ENCODE data around the gene TMEM150A.
A peak's percentile ranks its signal among the peaks of the same experiment; 100 is the strongest.
"Not testable (repeated sequence)": the region's sequence is repeated elsewhere in the genome, so short reads cannot be mapped to it uniquely, and the experiment has no call there.

TMEM150A gene, protein sequence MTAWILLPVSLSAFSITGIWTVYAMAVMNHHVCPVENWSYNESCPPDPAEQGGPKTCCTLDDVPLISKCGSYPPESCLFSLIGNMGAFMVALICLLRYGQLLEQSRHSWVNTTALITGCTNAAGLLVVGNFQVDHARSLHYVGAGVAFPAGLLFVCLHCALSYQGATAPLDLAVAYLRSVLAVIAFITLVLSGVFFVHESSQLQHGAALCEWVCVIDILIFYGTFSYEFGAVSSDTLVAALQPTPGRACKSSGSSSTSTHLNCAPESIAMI

GRCh38 chr2:85602476-85603234 is at the start of gene TMEM150A:
TSS of gene TMEM150A (minus strand) at chr2:85602698. CDS start at chr2:85601948, 750 bp downstream.
- peak; percentile 97 for DNase-seq

DNA sequence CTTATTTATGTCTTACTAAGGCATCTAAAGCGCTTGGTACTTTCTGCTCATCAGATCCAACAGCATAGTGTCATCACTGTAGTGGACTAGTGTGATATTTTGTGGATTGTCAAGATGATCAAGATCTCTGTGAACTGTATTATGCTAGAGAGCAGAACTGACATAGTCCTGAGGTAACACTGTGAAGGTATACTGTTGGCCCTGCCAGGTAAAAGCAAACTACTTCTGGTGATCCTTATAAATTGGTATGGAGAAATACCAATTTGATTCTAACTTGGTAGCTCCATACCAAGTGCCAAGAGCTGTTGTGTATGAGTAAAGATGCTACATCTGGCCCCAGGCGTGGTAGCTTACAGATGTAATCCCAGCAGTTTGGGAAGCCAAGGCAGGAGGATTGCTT is 49.6 kb upstream of the TMEM150A start:
- DNase-seq = no peak

GRCh38 chr2:85651097-85651496 is 48.6 kb upstream of the TMEM150A start:
- DNase-seq = no peak

DNA sequence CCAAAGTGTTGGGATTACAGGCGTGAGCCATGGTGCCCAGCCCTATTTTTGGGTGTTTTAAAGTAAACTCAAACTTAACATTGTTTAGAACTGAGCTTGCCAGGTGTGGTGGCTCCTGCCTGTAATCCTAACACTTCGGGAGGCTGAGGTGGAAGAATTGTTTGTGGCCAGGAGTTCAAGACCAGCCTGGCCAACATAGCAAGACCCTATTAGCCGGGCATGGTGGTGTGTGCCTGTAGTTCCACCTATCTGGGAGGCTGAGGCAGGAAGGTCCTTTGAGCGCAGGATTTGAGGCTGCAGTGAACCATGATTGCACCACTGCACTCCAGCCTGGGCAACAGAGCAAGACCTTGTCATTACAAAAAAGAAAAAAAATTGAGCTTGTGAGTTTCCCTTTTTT is 48.0 kb upstream of the TMEM150A start:
- no peak for DNase-seq

- no peak for DNase-seq
Observed at GRCh38 chr2:85649201-85650190, 47.0 kb upstream of the TMEM150A start.

DNA sequence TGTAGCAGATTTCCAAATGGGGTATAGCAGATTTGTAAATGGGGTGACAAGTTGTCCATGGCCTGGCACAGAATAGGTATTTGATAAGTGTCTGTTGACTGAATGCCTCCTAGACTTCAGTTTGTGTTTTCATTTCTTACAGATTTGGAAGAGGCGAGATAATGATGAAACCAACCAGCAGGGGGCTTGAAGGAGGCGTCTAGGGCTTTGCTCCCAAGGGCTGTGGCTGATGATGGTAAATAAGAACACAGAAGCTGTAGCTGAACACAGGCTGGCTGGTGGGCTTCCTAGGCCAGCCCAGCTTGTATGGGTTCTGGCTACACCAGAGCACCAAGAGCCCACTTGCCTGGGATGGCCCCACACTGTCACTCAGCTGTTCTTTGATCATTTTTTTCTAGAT is 46.1 kb upstream of the TMEM150A start:
- peak; percentile 79 for DNase-seq

GRCh38 chr2:85647823-85648526 is 45.5 kb upstream of the TMEM150A start:
- no peak for DNase-seq

DNA sequence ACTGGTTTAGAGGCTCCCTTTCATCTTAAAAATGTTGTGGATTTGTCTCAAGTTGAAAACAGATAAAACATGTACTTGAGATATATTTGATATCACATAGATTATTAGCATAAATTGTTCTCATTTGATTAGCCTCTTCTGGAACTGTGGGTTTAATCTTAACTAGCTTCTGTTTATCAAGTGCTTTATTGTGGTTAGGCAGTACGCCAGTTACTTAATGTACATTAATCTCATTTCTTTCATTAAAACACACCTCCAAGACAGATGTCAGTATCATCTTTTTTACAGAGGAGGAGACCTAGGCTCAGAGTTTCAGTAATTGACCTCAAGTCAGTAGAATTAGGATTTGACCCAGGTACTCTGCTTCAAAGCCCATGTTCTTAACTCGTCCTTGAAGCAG is 43.7 kb upstream of the TMEM150A start:
- DNase-seq = peak; percentile 61

- no peak for DNase-seq
Observed at GRCh38 chr2:85644909-85645308, 42.4 kb upstream of the TMEM150A start.

- no peak for DNase-seq
Observed at GRCh38 chr2:85642725-85643124, 40.2 kb upstream of the TMEM150A start.

GRCh38 chr2:85635636-85636035 is 33.1 kb upstream of the TMEM150A start:
- no peak for DNase-seq

- no peak for DNase-seq
Observed at GRCh38 chr2:85635011-85635410, 32.5 kb upstream of the TMEM150A start.

DNA sequence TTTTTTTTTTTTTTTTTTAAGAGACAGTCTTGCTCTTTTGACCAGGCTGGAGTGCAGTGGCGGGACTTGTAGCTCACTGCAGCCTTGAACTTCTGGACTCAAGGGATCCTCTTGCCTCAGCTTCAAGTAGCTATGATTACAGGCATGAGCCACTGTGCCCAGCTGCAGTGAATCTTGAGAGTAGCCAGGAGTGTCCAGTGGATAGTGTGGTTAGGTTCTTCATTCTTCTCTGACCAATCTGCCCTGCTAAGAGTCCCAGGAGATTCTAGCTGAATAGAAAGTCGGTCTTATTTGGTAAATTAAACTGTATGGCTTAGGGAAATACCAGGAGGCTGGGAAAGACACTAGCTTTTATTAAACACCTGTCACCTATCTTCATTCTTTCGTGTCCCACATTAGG is 28.8 kb upstream of the TMEM150A start:
- no peak for DNase-seq

DNA sequence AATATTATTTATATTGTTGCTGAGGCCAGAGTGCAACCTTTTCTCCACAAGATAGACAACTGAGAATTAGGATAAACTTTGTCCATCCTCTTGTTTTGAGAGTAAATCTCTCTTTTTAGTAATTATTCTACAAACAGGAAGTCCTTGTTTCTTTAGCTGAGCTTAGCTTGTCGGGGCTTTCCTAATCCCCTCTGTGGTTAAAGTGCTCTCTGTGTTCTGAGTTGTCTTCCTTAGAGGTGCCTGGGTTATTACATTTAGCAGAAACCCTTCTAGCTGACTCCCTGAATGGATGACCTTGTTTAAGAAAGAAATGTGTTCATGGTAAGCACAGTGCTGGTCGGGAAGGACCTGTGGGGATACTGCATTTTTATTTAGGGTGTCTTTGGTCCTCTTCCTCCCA is 26.2 kb upstream of the TMEM150A start:
- no peak for DNase-seq

DNA sequence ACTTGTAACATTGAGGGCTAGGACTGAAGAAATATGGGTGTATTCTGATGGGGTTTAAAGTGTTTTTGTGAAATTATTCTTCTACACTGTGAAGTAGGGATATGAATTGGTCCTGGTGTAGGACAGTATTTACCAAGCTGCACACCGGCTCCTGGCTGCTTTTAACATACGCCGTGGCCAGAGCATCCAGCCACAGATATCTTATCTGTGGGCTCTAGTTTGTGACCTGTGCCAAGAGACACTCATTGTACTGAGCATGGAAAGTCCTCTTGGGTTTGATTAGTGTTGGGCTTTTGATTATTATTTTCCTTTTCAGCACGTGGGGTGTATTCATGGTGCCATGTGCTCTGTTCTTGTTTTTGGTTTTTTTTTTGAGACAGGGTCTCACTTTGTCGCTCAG is 21.5 kb upstream of the TMEM150A start:
- DNase-seq = no peak

- DNase-seq = no peak
Observed at GRCh38 chr2:85621338-85621737, 18.8 kb upstream of the TMEM150A start.

DNA sequence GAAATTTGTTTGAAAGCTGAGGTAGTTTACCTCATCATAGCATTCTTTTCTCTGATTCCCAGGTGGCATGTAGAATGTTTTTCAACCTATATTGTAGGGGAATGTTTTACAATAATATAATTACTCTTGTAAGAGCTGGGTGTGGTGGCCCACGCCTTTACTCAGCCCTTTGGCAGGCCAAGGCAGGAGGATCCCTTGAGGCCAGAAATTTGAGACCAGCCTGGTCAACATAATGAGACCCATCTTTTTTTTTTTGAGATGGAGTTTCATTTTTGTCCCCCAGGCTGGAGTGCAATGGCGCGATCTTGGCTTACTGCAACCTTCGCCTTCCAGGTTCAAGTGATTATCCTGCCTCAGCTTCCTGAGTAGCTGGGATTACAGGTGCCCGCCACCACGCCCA is 17.1 kb upstream of the TMEM150A start:
- DNase-seq = no peak

DNA sequence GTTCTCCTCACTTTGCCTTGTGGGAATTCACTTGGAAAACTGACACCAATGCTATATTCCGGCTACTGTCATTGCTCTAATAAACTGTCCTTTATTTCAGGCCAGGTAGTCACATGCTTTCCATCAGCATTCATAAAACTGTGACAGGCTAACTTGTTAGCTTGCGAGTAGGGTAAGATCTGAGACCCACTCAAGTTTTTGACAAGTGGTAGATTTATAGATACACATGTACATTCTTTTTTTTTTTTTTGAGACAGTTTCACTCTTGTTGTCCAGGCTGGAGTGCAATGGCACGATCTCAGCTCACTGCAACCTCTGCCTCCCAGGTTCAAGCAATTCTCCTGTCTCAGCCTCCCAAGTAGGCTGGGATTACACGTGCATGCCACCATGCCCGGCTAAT is 15.2 kb upstream of the TMEM150A start:
- not testable (repeated sequence) for DNase-seq

- DNase-seq = no peak
Observed at GRCh38 chr2:85615413-85615728, 12.9 kb upstream of the TMEM150A start.

DNA sequence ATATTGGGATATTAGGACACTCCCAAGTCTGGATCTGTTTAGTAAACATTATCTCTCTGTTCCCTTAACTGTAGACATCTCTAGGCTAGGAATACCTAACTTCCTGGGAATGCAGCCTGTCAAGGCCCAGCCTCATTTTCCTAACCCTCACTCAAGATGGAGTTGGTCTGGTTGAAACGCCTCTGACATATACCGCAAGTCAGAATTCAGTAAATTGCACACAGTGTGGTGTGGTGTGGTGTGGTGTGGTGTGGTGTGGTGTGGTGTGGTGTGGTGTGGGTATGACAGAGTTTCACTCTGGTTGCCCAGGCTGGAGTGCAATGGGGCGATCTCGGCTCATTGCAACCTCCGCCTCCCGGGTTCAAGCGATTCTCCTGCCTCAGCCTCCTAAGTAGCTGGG is 12.3 kb upstream of the TMEM150A start:
- not testable (repeated sequence) for DNase-seq

DNA sequence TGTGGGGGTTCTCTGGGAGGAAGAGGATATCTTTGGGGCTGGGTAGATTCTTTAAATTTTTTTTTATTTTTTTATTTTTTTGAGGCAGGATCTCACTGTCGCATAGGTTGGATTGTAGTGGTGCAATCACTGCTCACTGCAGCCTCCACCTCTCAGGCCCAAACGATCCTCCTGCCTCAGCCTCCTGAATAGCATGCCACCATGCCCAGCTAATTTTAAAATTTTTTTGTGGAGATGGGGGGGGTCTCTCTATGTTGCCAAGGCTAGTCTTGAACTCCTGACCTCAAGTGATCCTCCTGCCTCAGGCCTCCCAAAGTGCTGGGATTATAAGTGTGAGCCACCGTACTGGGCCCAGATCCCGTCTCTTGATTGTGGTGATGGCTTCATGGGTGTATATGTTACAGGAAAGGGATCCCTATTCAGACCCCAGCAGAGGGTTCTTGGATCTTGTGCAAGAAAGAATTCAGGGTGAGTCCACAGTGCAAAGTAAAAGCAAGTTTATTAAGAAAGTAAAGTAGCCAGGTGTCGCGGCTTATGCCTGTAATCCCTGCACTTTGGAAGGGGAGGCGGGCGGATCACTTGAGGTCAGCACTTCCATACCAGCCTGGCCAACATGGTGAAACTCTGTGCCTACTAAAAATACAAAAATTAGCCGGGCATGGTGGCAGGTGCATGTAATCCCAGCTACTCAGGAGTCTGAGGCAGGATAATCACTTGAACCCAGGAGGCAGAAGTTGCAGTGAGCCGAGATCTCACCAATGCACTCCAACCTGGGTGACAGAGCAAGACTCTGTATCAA is 11.4 kb upstream of the TMEM150A start:
- DNase-seq = no peak
